SK-N-MC (cell line): ENCODE measurements around the gene CSNK1A1.

ENCODE experiments used
- EZH2 ChIP-seq: fragments of 200-600 bp; sonication (generic); IDR thresholded peaks from one replicate; pipeline ENCODE4 v1.6.1; 2017; ENCODE audit warnings: antibody characterized with exemption
- POLR2AphosphoS5 ChIP-seq: IDR thresholded peaks from 2 replicates; pipeline ENCODE4 v1.6.1; 2012; ENCODE audit warnings: mild to moderate bottlenecking, low read depth, low read length, borderline replicate concordance

DNA sequence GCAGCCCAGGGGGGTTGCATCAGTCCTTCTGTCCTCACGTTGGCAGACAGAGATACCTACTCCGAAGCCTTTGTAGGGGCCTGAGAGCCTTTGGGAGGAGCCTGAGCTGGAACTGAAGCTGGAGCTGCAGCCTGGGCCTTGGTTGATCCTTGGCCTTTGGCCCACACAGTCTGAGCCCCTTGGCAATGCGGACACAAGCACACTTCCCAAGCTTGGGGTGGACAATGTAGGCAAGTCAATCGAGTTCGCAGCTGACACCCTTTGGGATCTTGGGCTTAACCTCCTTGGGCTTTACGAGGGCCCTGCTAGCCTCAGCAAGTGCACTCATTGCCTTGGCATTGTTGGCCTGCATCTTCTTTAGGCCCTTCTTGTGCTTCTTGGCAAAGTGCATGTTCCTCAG lies 5.9 kb downstream of the CSNK1A1 start:
- TF ChIP-seq POLR2AphosphoS5 = no peak
- TF ChIP-seq EZH2 = no peak
